Smooth muscle cell of trachea (primary cell): ENCODE data around the gene WNT8B. TPM values are rescaled to one million over a fixed set of nuclear protein-coding genes. Genes with fewer than 3 reads are reported as not detected.

Experiments
- total RNA-seq: library from RNA; depleted of rRNA; stranded (reverse); fragments of >200 nt; gene quantifications from 2 replicates; pipeline ENCODE4 v1.2.1, GENCODE V29; 2014

Gene WNT8B, protein sequence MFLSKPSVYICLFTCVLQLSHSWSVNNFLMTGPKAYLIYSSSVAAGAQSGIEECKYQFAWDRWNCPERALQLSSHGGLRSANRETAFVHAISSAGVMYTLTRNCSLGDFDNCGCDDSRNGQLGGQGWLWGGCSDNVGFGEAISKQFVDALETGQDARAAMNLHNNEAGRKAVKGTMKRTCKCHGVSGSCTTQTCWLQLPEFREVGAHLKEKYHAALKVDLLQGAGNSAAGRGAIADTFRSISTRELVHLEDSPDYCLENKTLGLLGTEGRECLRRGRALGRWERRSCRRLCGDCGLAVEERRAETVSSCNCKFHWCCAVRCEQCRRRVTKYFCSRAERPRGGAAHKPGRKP
- total RNA-seq = not detected in 2 replicates

DNA sequence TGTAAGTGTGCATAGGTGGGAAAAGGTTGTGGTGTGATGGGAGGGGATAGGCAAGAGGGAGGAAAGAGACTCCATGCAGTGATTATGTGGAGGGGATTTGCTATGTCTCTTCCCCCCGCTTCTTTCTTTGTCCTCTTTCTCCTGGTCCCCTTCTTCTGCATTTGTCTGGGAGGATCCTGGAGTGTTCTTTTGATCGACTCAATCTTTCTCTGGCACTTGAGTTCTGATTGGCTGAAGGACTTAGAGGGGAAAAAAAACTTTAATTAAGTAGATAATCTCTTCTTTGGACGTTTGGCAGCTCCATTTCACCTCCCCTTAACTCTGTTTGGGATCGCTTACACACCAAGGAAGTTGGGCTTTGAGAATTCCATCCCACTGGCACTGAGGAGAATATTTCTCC, at the start of gene WNT8B:
Gene WNT8B (plus strand): TSS at position 301 of the 400 bp plus-strand sequence. CDS start 160 bp downstream, outside the sequence.

GRCh38 chr10:100519311-100520051, 56.7 kb downstream of the WNT8B start, which contains the start of gene SEC31B:
Gene SEC31B, minus strand, starts transcription at chr10:100519861. Its CDS starts 2,909 bp downstream, at chr10:100516952.

DNA sequence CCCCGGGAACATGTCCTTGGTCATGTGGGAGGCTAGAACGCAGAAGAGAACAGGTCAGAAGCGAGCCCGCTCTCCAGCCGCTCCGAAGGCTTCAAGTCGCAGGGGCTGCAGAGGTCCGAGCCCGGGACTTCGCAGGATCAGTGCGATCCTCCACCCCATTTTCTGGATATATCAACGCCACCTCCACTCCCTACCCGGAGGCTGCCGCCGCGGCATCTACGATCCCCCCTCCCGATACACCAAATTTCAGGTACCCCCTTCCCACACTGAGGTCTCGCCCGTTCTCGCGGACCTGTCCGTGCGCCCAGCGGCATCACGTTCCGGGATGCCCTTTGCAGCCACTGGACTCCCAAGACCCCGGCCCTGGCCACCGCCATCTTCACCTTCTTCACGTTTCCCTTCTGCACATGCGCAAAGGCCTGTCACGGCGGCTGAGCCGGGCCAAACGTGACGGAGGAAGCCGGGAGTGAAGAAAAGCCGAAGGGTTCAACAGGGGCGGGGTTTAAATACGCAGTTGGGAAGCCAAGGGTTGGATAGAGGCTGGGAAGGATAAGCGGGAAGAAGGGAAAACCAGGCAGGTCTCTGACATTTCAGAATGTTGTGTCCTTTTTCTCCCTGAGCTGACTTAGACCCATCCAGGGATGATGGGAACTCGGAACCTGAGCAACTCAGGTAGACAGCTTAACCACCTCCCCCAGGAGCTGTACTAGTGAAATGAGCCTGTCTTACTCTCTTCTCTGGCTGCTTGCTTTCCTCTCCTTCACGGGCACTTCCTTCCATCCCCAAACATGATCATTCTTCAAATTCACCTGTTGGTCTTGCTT, 66.9 kb downstream of the WNT8B start, which contains the start of gene NDUFB8:
Gene NDUFB8 (minus strand): TSS at position 397 of the 824 bp plus-strand sequence. CDS start 20 bp downstream, at position 377.

Other genes with a start within 250 kb of the WNT8B start
- 18.2 and 25.3 TPM in 2 replicates for gene CHUK, start 233.4 kb upstream of the WNT8B start, total RNA-seq
- 27.1 and 42.5 TPM in 2 replicates for gene CWF19L1, start 195.4 kb upstream of the WNT8B start, total RNA-seq
- gene BLOC1S2, start 176.3 kb upstream of the WNT8B start, total RNA-seq = 57.2 and 62.8 TPM in 2 replicates
- not detected in 2 replicates for gene PKD2L1, start 132.8 kb upstream of the WNT8B start, total RNA-seq
- 237 and 645 TPM in 2 replicates for gene SCD, start 115.8 kb upstream of the WNT8B start, total RNA-seq
- gene SEC31B, start 56.9 kb downstream of the WNT8B start, total RNA-seq = 2.2 and 4.1 TPM in 2 replicates
- gene NDUFB8, start 66.9 kb downstream of the WNT8B start, total RNA-seq = 120 and 157 TPM in 2 replicates
- 12.7 and 18.2 TPM in 2 replicates for gene HIF1AN, start 72.9 kb downstream of the WNT8B start, total RNA-seq